GM21526 (cell line): ENCODE results near the gene RNF44.
"Not testable (repeated sequence)": the region's sequence is repeated elsewhere in the genome, so short reads cannot be mapped to it uniquely, and the experiment has no call there.

ENCODE experiments used
- ATAC-seq: cut with Tn5 transposase; IDR thresholded peaks from one replicate; pipeline ENCODE4 v1.9.1; 2021; ENCODE audit warnings: moderate library complexity; ENCODE audit not compliant: unreplicated experiment, low FRiP score

The RNF44 gene

DNA sequence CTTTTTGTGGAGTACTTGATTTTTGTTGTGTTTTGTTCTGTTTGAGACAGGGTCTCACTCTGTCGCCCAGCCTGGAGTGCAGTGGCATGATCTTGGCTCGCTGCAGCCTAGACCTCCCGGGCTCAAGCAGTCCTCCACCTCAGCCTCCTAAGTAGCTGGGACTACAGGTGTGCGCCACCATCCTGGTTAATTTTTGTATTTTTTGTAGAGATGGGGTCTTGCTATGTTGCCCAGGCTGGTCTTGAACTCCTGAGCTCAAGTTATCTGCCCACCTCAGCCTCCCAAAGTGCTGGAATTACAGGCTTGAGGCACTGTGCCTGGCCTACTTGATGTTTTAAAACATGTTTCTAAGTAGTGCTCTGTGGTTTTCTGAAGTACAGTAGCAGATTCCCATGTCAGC lies 50.0 kb downstream of the RNF44 start:
- ATAC-seq: not testable (repeated sequence)

DNA sequence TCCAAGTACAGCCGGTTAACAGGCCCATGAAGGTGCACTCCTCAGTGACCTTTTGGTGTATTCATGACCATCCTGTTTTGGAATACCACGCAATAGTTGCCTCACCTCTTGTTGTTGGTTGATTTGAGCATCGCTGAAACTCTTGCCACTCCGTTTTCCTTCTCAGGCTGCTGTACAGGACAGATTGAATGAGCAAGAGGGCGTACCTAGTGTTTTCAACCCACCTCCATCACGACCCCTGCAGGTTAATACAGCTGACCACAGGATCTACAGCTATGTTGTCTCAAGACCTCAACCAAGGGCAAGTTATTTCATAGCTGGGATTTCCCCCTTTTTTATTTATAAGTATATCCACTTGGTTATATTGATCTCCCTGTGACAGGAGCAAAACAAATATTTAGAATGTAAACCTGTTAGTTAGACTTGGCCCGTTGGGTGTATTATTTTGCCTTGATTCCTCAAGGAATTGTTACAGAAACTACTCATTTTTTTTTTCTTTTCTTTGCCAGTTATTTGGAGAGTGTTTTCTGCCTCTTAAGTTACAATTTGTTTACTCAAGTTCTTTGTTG lies 50.9 kb downstream of the RNF44 start:
- no peak for ATAC-seq

DNA sequence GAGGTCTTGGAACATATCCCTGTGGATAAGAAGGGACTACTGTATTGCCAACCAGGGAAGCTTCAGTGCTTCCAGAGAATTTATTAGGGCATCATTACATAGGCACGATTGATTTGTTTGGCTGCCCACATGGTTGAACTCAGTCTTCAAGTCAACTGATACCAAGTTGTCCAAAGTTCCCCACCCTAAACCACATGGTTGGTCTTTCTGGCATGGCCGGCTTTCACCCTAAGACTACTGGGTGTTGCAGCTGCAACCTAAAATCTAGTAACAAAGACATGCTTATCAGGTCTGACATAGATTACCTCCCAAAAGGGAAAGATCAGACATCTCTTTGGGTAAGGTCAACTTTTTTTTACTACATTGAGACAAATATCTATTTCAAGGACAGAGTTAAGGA lies 52.0 kb downstream of the RNF44 start:
- no peak for ATAC-seq

DNA sequence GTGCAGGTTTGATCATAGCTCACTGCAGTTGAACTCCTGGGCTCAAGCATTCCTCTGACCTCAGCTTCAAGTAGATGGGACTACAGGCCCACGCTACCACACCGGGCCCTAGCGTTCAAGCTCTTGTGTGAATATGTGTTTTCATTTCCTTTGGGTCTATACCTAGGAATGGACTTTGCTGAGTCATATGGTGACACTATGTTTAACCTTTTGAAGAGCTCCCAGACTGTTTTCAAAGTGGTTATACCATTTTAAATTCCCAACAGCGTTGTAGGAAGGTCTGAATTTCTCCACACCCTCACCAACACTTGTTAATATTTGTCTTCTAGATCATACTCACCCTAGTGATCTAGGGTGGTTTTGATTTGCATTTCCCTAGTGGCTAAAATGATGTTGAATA lies 55.5 kb downstream of the RNF44 start:
- no peak for ATAC-seq
